ENCODE measurements around the gene B3GALT2.
A peak's percentile ranks its signal among the peaks of the same experiment; 100 is the strongest.

B3GALT2 gene

DNA sequence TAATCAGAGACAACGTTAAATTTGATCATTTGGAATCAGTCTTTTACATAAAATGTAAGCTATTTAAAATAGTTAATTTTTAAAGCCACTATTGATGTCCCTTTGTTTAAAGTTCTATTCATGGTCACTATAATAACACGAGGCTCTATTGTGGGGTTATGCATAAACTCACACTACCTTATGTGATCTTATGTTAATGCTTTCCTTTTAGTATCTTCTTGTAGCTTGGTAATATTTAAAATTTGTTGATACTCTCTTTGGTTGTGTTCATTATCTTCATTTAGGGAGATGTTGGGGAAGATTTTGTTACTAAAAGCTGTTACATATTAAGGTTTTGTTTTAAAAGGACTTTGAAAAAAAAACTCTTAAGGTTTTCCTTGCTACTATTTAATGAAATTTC, 1.2 kb downstream of the B3GALT2 start:
- peaks cover 15% of the 10 kb centered on the region for H3K4me1 ChIP-seq (ENCODE audit: low read length)
- no peak overlapping the region for H3K9ac ChIP-seq (ENCODE audit: low read length)
- H3K79me2 ChIP-seq (ENCODE audit: low read length): peaks cover 35% of the 10 kb centered on the region

DNA sequence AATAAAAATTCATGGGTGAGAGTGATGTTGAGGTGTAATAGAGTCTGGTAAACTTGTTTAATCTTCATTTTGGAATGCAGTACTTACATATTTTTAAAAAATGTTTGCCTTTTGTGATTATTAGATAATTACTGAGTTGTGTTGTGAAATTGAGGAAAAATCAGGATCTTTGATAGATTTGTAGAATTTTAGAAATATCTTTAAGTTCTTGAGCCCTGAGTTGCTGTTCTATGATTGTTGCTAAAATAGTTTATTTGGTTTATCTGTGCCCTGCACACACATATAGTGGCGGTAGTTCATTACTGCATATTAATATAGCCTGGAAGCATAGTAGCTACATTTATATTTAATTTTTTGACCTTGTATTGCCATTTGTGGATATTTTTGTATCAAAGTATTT, 1.6 kb downstream of the B3GALT2 start:
- Histone ChIP-seq H4K20me1 (ENCODE audit: insufficient read depth, low read length) (peaks cover 28% of the 10 kb centered on the region; the same call in 1 of the 2 replicates), H3K4me1 (ENCODE audit: low read length) (peaks cover 15% of the 10 kb centered on the region), H3K27ac (ENCODE audit: low read length) (no peak overlapping the region), H2AFZ (ENCODE audit: low read depth, low read length) (no peak overlapping the region), H3K4me3 (ENCODE audit: low read length) (no peak overlapping the region), H3K9me3 (ENCODE audit: insufficient read depth, low read length) (no peaks in the 10 kb centered on the region), H3K9ac (ENCODE audit: low read length) (no peak overlapping the region), H3K36me3 (replicated peaks; ENCODE audit: low read depth, low read length) (no peaks in the 10 kb centered on the region), H3K79me2 (ENCODE audit: low read length) (peaks cover 33% of the 10 kb centered on the region), H3K4me2 (ENCODE audit: low read length) (no peak overlapping the region), H3K27me3 (ENCODE audit: low read depth, low read length) (no peaks in the 10 kb centered on the region)
- TF ChIP-seq, protein P1, sequence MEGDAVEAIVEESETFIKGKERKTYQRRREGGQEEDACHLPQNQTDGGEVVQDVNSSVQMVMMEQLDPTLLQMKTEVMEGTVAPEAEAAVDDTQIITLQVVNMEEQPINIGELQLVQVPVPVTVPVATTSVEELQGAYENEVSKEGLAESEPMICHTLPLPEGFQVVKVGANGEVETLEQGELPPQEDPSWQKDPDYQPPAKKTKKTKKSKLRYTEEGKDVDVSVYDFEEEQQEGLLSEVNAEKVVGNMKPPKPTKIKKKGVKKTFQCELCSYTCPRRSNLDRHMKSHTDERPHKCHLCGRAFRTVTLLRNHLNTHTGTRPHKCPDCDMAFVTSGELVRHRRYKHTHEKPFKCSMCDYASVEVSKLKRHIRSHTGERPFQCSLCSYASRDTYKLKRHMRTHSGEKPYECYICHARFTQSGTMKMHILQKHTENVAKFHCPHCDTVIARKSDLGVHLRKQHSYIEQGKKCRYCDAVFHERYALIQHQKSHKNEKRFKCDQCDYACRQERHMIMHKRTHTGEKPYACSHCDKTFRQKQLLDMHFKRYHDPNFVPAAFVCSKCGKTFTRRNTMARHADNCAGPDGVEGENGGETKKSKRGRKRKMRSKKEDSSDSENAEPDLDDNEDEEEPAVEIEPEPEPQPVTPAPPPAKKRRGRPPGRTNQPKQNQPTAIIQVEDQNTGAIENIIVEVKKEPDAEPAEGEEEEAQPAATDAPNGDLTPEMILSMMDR (IDR thresholded peaks at IDR 0.05; ENCODE audit: low read depth, low read length): no peak
- no peak for TF ChIP-seq EZH2phosphoT487 (IDR thresholded peaks at IDR 0.05; ENCODE audit: low read depth)

More for the DNA sequence above, 1.2 kb downstream of the B3GALT2 start:
- Histone ChIP-seq H2AFZ (ENCODE audit: low read depth, low read length) (no peak overlapping the region), H4K20me1 (ENCODE audit: insufficient read depth, low read length) (peaks cover 28% of the 10 kb centered on the region; the same call in 1 of the 2 replicates), H3K27ac (ENCODE audit: low read length) (no peak overlapping the region), H3K27me3 (ENCODE audit: low read depth, low read length) (no peaks in the 10 kb centered on the region), H3K4me3 (ENCODE audit: low read length) (no peak overlapping the region), H3K4me2 (ENCODE audit: low read length) (no peak overlapping the region), H3K9me3 (ENCODE audit: insufficient read depth, low read length) (no peaks in the 10 kb centered on the region), H3K36me3 (replicated peaks; ENCODE audit: low read depth, low read length) (no peaks in the 10 kb centered on the region)
- TF ChIP-seq, protein P1 (IDR thresholded peaks at IDR 0.05; ENCODE audit: low read depth, low read length): no peak
- no peak for TF ChIP-seq EZH2phosphoT487 (IDR thresholded peaks at IDR 0.05; ENCODE audit: low read depth)

DNA sequence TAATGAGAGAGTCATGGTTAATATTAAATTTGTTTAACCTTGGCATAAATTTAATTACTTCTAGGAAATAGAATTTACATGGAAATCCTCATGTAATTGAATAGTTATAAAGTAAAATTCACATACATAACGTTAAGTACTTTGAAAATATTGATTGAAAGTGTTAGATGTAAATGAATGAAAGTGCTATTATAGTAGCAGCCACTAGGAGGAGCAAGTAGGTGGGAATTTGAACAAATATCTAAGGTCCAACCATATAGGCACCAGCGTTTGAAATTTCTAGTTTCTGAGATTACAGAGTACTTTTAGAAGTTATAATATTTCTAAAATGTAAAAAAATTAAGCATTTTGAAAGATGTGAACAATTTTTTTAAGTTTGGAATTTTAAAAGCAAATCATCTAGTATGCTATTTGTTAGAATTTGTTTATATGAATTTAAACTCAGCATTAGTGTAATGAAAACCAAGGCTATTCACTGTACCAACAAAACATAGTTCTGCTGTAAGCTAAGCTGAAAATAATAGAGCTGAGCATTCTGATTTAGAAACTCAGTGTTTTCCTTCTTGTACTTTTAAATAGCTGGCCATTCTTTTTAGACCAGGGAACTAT, 3.3 kb downstream of the B3GALT2 start:
- peaks cover 19% of the 10 kb centered on the region for H3K79me2 ChIP-seq (ENCODE audit: low read length)
- peaks cover 15% of the 10 kb centered on the region for H3K4me1 ChIP-seq (ENCODE audit: low read length)
- H3K27me3 ChIP-seq (ENCODE audit: low read depth, low read length): no peaks in the 10 kb centered on the region
- TF ChIP-seq, protein P1 (IDR thresholded peaks at IDR 0.05; ENCODE audit: low read depth, low read length): peak; percentile 91
- no peak for TF ChIP-seq EZH2phosphoT487 (IDR thresholded peaks at IDR 0.05; ENCODE audit: low read depth)
- peak overlapping the region; percentile 8; the same call in 1 of the 2 replicates for H3K4me2 ChIP-seq (ENCODE audit: low read length)
- no peak overlapping the region for H3K4me3 ChIP-seq (ENCODE audit: low read length)
- H3K27ac ChIP-seq (ENCODE audit: low read length): no peak overlapping the region
- no peak overlapping the region for H3K9ac ChIP-seq (ENCODE audit: low read length)
- H2AFZ ChIP-seq (ENCODE audit: low read depth, low read length): no peak overlapping the region
- H3K9me3 ChIP-seq (ENCODE audit: insufficient read depth, low read length): no peaks in the 10 kb centered on the region
- no peaks in the 10 kb centered on the region for H3K36me3 ChIP-seq (replicated peaks; ENCODE audit: low read depth, low read length)
- peaks cover 28% of the 10 kb centered on the region; the same call in 1 of the 2 replicates for H4K20me1 ChIP-seq (ENCODE audit: insufficient read depth, low read length)

DNA sequence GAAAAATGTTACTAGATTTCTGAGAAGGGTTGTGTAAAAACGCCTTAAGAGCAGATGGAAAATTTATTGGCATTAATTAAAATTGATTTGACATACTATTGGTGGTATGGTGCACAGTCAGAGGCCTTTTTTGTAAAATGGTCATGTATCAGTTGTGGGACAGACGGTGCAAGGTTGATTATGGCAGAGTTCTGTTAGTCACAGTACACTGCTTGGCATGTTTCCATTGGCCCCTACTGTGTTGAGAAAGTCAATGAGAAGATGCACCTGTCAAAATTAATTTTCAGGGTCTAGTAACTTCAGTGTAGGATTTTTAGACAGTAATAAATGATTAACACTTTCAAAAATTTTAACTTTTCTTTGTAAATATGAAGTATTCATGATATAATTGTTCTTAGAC, 4.4 kb downstream of the B3GALT2 start:
- H3K27ac ChIP-seq (ENCODE audit: low read length): no peak overlapping the region
- no peak for TF ChIP-seq EZH2phosphoT487 (IDR thresholded peaks at IDR 0.05; ENCODE audit: low read depth)
- TF ChIP-seq, protein P1 (IDR thresholded peaks at IDR 0.05; ENCODE audit: low read depth, low read length): no peak
- peaks cover 10% of the 10 kb centered on the region for H3K79me2 ChIP-seq (ENCODE audit: low read length)
- H3K36me3 ChIP-seq (replicated peaks; ENCODE audit: low read depth, low read length): no peaks in the 10 kb centered on the region
- no peaks in the 10 kb centered on the region for H3K27me3 ChIP-seq (ENCODE audit: low read depth, low read length)
- H4K20me1 ChIP-seq (ENCODE audit: insufficient read depth, low read length): peaks cover 24% of the 10 kb centered on the region; the same call in 1 of the 2 replicates
- no peak overlapping the region for H3K4me3 ChIP-seq (ENCODE audit: low read length)
- H3K9me3 ChIP-seq (ENCODE audit: insufficient read depth, low read length): no peaks in the 10 kb centered on the region
- no peak overlapping the region for H2AFZ ChIP-seq (ENCODE audit: low read depth, low read length)
- H3K9ac ChIP-seq (ENCODE audit: low read length): no peak overlapping the region
- H3K4me1 ChIP-seq (ENCODE audit: low read length): peaks cover 12% of the 10 kb centered on the region
- no peak overlapping the region for H3K4me2 ChIP-seq (ENCODE audit: low read length)
